CD14-positive monocyte (primary cell): Measurements from ENCODE around the gene PRPF40B. TPM values are rescaled to one million over a fixed set of nuclear protein-coding genes. Genes with fewer than 3 reads are reported as not detected.

ENCODE experiments used
- DNase-seq, 3 donors: peaks; one replicate each; pipeline ENCODE4 v3.0.0-alpha.2; 2011 to 2022
- H2AFZ ChIP-seq: 2 replicates; pipeline ENCODE4 v1.6.0; 2012; ENCODE audit warnings: mild to moderate bottlenecking, low read depth, low read length, inconsistent platforms; ENCODE audit not compliant: insufficient read depth, poor library complexity, severe bottlenecking
- H3K27ac ChIP-seq, 2 donors: 1 replicate in 1 of 2; 2 replicates in 1 of 2; pipeline ENCODE4 v1.5.1; 2012 to 2013; ENCODE audit warnings: low read length in 2 of 2, control low read depth in 1 of 2, inconsistent platforms in 1 of 2, low read depth in 1 of 2, mild to moderate bottlenecking in 1 of 2
- H3K27me3 ChIP-seq, 2 donors: one replicate each; pipeline versions ENCODE4 v1.6.0 to v1.6.1; 2011 to 2013; ENCODE audit warnings: low read length in 2 of 2; ENCODE audit not compliant: control insufficient read depth in 2 of 2, insufficient read depth in 2 of 2
- H3K36me3 ChIP-seq, 2 donors: replicated peaks in 1 of 2; 1 replicate in 1 of 2; 2 replicates in 1 of 2; pipeline versions ENCODE4 v1.5.1 to v1.6.1; 2012 to 2013; ENCODE audit warnings: low read length in 2 of 2, control low read depth in 1 of 2, inconsistent platforms in 1 of 2, mild to moderate bottlenecking in 1 of 2; ENCODE audit not compliant: insufficient read depth in 2 of 2, control insufficient read depth in 1 of 2
- H3K4me1 ChIP-seq, 2 donors: 1 replicate in 1 of 2; 2 replicates in 1 of 2; pipeline versions ENCODE4 v1.5.1 to v1.6.1; 2012 to 2013; ENCODE audit warnings: low read length in 2 of 2, control low read depth in 1 of 2, inconsistent platforms in 1 of 2, mild to moderate bottlenecking in 1 of 2, moderate library complexity in 1 of 2; ENCODE audit not compliant: insufficient read depth in 2 of 2, control insufficient read depth in 1 of 2
- H3K4me2 ChIP-seq: replicated peaks from 2 replicates; pipeline ENCODE3; 2012; ENCODE audit warnings: low read length, moderate library complexity, mild to moderate bottlenecking; ENCODE audit not compliant: poor library complexity, severe bottlenecking; ENCODE audit errors: extremely low read depth
- H3K4me3 ChIP-seq, 3 experiments: fragments of 200-600 bp in 1 of 3; sonication (generic) in 1 of 3; replicated peaks in 1 of 3; 1 replicate in 2 of 3; 2 replicates in 1 of 3; pipeline ENCODE4 v1.5.1; 2011 to 2013; ENCODE audit warnings: low read length in 3 of 3, mild to moderate bottlenecking in 3 of 3, control low read depth in 2 of 3, low read depth in 2 of 3, inconsistent platforms in 1 of 3, moderate library complexity in 1 of 3
- H3K79me2 ChIP-seq: 2 replicates; pipeline ENCODE4 v1.6.0; 2012; ENCODE audit warnings: mild to moderate bottlenecking, control low read depth, inconsistent platforms, low read length, moderate library complexity; ENCODE audit not compliant: insufficient read depth
- H3K9ac ChIP-seq: 2 replicates; pipeline ENCODE4 v1.6.0; 2017; ENCODE audit warnings: low read length, mild to moderate bottlenecking; ENCODE audit not compliant: insufficient read depth, poor library complexity, severe bottlenecking
- H3K9me3 ChIP-seq, 2 donors: replicated peaks in 1 of 2; 1 replicate in 1 of 2; 2 replicates in 1 of 2; pipeline versions ENCODE4 v1.5.1 to v1.6.1; 2012 to 2013; ENCODE audit warnings: low read length in 2 of 2, control low read depth in 1 of 2; ENCODE audit not compliant: control insufficient read depth in 1 of 2, insufficient read depth in 1 of 2
- H4K20me1 ChIP-seq: 2 replicates; pipeline ENCODE4 v1.6.0; 2012; ENCODE audit warnings: mild to moderate bottlenecking, low read length, control low read depth, moderate library complexity; ENCODE audit not compliant: insufficient read depth
- H3K27ac Mint-ChIP-seq, 7 donors: one replicate each; pipeline ENCODE4 v1.8.0; 2020; ENCODE audit warnings: mild to moderate bottlenecking in 7 of 7, mixed read lengths in 7 of 7, moderate library complexity in 6 of 7, inconsistent platforms in 2 of 7
- H3K27me3 Mint-ChIP-seq, 3 donors: one replicate each; pipeline ENCODE4 v1.8.0; 2021 to 2022; ENCODE audit warnings: low read depth in 3 of 3, mild to moderate bottlenecking in 3 of 3, mixed read lengths in 3 of 3, moderate library complexity in 3 of 3, inconsistent platforms in 1 of 3
- H3K36me3 Mint-ChIP-seq, 2 donors: one replicate each; pipeline ENCODE4 v1.8.0; 2020; ENCODE audit warnings: mixed read lengths in 2 of 2, inconsistent platforms in 1 of 2, mild to moderate bottlenecking in 1 of 2
- H3K4me1 Mint-ChIP-seq: one replicate; pipeline ENCODE4 v1.8.0; 2020; ENCODE audit warnings: mild to moderate bottlenecking, mixed read lengths
- H3K4me3 Mint-ChIP-seq, 2 donors: one replicate each; pipeline ENCODE4 v1.8.0; 2020; ENCODE audit warnings: mild to moderate bottlenecking in 2 of 2, mixed read lengths in 2 of 2, moderate library complexity in 1 of 2
- H3K9me3 Mint-ChIP-seq, 7 donors: one replicate each; pipeline ENCODE4 v1.8.0; 2020 to 2022; ENCODE audit warnings: mixed read lengths in 7 of 7, mild to moderate bottlenecking in 6 of 7, moderate library complexity in 6 of 7, inconsistent platforms in 2 of 7
- CTCF ChIP-seq: fragments of 200-600 bp; IDR thresholded peaks from one replicate; pipeline ENCODE4 v1.8.0; 2022; ENCODE audit warnings: antibody characterized with exemption, mild to moderate bottlenecking
- WGBS: methylation state at CpG from one replicate; pipeline ENCODE4 v1.1.5; 2013; ENCODE audit warnings: missing lambda C conversion rate; ENCODE audit not compliant: insufficient coverage; 5-methylcytosine and 5-hydroxymethylcytosine counted together
- intact Hi-C, 2 donors: fragments of 100-400 bp; cut with micrococcal nuclease; formaldehyde crosslinking; loops; one replicate each; pipeline versions ENCODE4 v1.15.0 to v1.15.1; 2023
- polyA plus RNA-seq, 3 donors: library from polyadenylated mRNA; depleted of rRNA in 1 of 3; unstranded in 2 of 3; stranded (reverse) in 1 of 3; fragments of 300-500 nt in 2 of 3; fragments of >200 nt in 1 of 3; fragmentation: Illumina TruSeq in 2 of 3; gene quantifications; 1 replicate in 2 of 3; 2 replicates in 1 of 3; pipeline ENCODE4 v1.2.3, GENCODE V29; 2012 to 2021

PRPF40B gene
- polyA plus RNA-seq, 3 donors = 0.14 to 1.3 (median 0.57) TPM

DNA sequence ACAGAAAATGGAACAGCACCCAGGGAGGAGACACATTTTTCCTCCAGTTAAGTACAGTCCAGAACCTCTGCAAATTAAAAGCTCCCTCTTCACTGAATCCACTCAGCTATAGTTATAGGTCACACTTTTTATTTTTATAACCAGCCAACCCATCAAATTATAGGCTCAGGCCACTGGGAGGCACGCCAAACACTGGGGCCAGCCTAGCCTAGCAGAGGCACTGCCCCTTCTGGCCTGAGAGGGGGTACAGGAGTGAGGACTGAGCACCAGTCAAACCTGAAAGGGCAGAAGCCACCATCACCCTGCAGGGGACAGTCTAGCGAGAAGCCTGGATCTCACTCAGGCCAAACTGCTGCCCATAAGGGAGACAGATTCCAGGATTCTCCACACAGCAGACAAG lies 64.6 kb downstream of the PRPF40B start:
- WGBS = 100% methylated on average over 2 of the region's 2 CpGs
- no peak overlapping the region for H3K9ac ChIP-seq
- Mint-ChIP-seq H3K9me3 (no peaks in the 10 kb centered on the region), H3K4me3 (no peak overlapping the region), H3K27me3 (peaks cover 0 to 4% (median 3%) of the 10 kb centered on the region in 3 donors), H3K36me3 (peaks cover 0 to 1% of the 10 kb centered on the region in 2 donors), H3K27ac (no peak overlapping the region), H3K4me1 (peaks cover 16% of the 10 kb centered on the region)
- H3K4me1 ChIP-seq = peaks cover 5 to 6% of the 10 kb centered on the region in 2 donors
- no peak overlapping the region for H2AFZ ChIP-seq
- TF ChIP-seq CTCF = no peak
- H3K27ac ChIP-seq = no peak overlapping the region
- intact Hi-C loops = no loop called here
- H4K20me1 ChIP-seq = no peaks in the 10 kb centered on the region
- H3K4me3 ChIP-seq = no peak overlapping the region
- H3K27me3 ChIP-seq = no peaks in the 10 kb centered on the region
- no peaks in the 10 kb centered on the region for H3K79me2 ChIP-seq
- DNase-seq = no peak
- no peaks in the 10 kb centered on the region for H3K9me3 ChIP-seq
- H3K36me3 ChIP-seq = no peaks in the 10 kb centered on the region
- no peak overlapping the region for H3K4me2 ChIP-seq

- Histone ChIP-seq H3K36me3 (no peaks in the 10 kb centered on the region), H3K27ac (no peak overlapping the region), H3K4me2 (no peak overlapping the region), H2AFZ (no peak overlapping the region), H3K9me3 (no peaks in the 10 kb centered on the region), H4K20me1 (no peaks in the 10 kb centered on the region), H3K9ac (no peak overlapping the region), H3K4me3 (no peak overlapping the region), H3K4me1 (peaks cover 5 to 6% of the 10 kb centered on the region in 2 donors), H3K27me3 (no peaks in the 10 kb centered on the region), H3K79me2 (no peaks in the 10 kb centered on the region)
- peaks cover 10% of the 10 kb centered on the region for H3K4me1 Mint-ChIP-seq
- H3K4me3 Mint-ChIP-seq = no peak overlapping the region
- TF ChIP-seq CTCF = no peak
- peaks cover 1 to 4% (median 4%) of the 10 kb centered on the region in 3 donors for H3K27me3 Mint-ChIP-seq
- 100% methylated on average over 2 of the region's 2 CpGs for WGBS
- no peaks in the 10 kb centered on the region for H3K9me3 Mint-ChIP-seq
- intact Hi-C loops = no loop called here
- DNase-seq = no peak
- H3K27ac Mint-ChIP-seq = peak overlapping the region in 1 of 7 donors; percentile 49
- peaks cover 0 to 1% of the 10 kb centered on the region in 2 donors for H3K36me3 Mint-ChIP-seq
Observed at GRCh38 chr12:49689237-49689636, 65.9 kb downstream of the PRPF40B start.
